GM21447 (cell line): ENCODE results near the gene PRKCD.
A peak's percentile ranks its signal among the peaks of the same experiment; 100 is the strongest.

Source experiments
- ATAC-seq: cut with Tn5 transposase; IDR thresholded peaks from one replicate; pipeline ENCODE4 v1.9.1; 2021; ENCODE audit not compliant: unreplicated experiment

PRKCD gene

GRCh38 chr3:53160660-53161449 lies at the start of gene PRKCD:
Gene PRKCD (plus strand): TSS chr3:53161209. CDS start chr3:53178423, 17,214 bp downstream.
- ATAC-seq, result peak; percentile 43

GRCh38 chr3:53111822-53112221 lies 49.2 kb upstream of the PRKCD start:
- ATAC-seq, result no peak

- no peak for ATAC-seq
Measured at GRCh38 chr3:53113293-53114010, 47.6 kb upstream of the PRKCD start.

- ATAC-seq, result no peak
Measured at GRCh38 chr3:53114011-53114400, 47.0 kb upstream of the PRKCD start.

- no peak for ATAC-seq
Measured at GRCh38 chr3:53114412-53115074, 46.5 kb upstream of the PRKCD start.

DNA sequence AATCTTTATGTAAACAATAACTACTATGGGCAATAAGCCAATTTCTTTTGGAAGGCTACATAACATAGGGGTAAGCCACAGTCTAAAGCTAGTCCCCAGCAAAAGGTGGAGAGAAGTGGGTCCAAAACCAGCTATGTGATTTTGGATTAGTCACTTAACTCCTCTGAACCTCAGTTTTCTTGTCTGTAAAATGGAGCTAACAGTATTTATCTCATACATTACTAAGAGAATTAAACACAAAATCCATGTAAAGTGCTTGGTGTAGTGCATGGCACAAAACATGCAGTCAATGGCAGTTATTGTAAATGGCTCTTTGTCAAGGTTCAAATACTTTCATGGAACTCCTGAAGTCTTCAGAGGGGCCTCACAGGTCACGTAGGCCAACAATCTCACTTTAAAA lies 44.1 kb upstream of the PRKCD start:
- ATAC-seq, result no peak

DNA sequence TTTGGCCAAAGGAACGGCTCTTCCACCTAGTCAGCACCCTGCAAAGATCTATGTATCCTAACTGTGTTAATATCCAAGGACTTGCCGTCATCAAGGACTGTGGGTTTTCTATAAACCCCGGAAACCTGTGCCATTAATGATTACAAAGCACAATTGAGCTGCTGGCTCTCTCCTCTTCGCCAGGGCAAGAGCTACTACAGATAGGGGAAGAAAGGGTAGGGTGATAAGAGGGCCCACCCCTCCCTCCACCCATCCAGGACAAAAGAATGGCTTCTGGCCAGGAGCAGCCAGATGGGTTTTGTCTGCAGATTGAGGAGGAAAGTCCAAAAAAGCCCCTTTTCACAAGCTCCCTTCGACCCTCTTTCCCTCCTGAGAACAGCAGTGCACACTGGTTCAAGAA lies 40.7 kb upstream of the PRKCD start:
- no peak for ATAC-seq

- no peak for ATAC-seq
Measured at GRCh38 chr3:53122255-53122932, 38.6 kb upstream of the PRKCD start.

DNA sequence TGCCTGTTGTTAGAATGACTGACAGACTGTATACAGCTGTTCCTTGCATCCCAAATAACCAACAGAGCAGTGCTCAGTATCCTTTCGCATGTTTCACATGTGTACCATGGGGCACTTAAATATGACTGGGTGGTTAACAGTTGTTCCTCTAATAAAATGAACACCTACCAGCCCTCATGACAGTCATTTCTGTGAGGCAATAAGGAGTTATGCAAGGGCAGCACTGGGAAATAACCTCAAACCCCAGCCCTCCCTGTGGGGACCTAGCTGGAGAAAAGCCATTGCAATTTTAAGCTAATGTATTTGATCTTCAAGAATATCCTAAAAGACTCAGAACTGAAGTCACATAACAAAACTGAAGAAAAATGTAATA lies 38.1 kb upstream of the PRKCD start:
- no peak for ATAC-seq

- no peak for ATAC-seq
Measured at GRCh38 chr3:53123510-53123909, 37.5 kb upstream of the PRKCD start.

- ATAC-seq, result no peak
Measured at GRCh38 chr3:53123953-53124352, 37.1 kb upstream of the PRKCD start.

GRCh38 chr3:53126601-53127000 lies 34.4 kb upstream of the PRKCD start:
- no peak for ATAC-seq

DNA sequence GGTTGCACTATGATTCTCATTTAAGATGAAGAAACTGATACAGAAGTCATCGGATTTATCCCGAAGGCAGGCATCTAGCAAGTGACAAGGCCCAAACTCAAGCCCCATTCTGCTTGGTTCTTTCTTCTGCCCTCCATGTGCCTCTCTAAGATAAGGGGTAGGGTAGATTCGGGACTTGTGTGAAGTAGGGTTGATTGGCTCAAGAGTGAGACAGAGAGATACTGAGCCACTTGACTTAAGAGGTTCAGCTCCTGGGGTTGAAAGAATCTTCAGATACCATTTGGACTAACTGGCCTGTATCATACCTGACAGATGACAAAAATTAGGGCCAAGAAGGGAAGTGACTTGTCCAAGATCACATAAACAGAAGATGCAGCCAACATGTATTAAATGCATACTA lies 31.7 kb upstream of the PRKCD start:
- no peak for ATAC-seq

GRCh38 chr3:53130179-53131061 lies 30.6 kb upstream of the PRKCD start, which contains the start of gene RFT1:
Gene RFT1 (minus strand): TSS chr3:53130435. CDS start chr3:53130400, 35 bp downstream.
- peak; percentile 79 for ATAC-seq

DNA sequence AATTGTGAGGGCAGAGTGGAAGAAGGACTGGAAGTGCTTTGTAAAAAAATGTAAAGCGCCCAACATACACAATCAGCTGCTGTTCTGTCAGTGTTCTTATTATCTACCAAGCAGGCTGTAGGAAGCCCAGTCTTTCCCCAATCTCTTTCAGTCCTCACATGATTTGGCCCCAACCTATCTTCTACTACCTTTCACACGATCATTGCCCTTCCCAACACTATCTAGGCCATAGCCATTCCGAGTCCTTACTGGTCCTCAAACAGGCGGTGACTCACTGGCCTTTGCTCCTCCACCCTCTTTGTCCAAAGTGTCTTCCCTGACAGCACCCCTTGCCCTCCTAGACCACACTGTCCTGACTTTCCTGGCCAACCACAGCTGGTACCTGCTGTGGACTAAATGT lies 29.9 kb upstream of the PRKCD start:
- ATAC-seq, result no peak

- no peak for ATAC-seq
Measured at GRCh38 chr3:53132347-53132746, 28.7 kb upstream of the PRKCD start.

DNA sequence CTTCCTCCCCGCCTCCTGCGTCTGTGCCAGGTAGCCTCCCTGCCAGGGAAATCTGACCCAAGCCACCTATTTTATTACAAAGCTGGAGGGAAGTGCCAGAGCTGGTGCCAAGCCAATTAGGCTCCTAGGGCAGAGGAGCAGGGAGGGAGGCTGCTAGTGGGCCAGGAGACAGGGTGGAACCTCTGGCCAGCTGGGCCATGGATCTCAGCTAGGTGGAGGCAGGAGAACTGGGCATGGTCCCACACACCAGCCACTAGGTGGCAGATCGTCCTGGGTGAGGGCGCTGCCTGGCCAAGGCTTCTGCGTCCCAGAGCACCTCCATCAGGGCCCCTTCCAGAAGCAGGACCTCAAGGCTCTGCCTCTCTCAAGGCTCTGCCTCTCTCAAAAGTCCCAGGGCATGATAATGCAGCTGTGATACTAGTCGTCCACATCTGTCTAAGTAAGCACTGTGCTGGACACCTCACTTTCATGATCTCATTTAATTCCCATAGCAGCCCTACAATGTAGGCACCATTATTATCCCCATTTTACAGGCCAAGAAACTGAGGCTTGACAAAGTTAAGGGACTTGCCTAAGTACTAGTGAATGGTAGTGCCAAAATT lies 26.3 kb upstream of the PRKCD start:
- ATAC-seq, result peak; percentile 55

- no peak for ATAC-seq
Measured at GRCh38 chr3:53137221-53137620, 23.8 kb upstream of the PRKCD start.

DNA sequence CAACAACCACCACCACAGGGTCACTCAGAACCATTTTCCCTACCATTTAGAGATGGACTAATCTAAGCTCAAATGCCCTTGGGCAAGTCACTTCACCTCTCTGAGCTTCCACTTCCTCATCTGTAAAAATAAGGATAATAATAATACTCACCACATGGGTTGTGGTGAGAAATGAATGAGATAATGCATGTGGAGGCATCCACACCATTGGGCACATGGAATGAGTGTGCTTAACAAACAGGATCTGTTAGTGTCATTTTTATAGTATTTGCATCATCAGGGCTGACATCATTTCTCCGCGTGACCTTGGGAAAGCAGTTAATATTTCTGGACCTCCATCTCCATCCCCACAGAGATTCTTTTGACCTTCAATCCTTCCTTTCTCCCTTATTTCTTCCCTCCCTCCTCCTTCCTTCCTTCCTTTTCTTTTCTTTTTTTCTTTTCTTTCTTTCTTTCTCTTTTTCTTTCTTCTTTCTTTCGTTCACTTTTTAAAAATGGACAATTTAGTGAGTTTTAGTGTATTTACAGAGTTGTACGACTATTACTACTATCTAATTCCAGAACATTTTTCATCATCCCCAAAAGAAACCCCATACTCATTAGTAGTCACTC lies 23.1 kb upstream of the PRKCD start:
- ATAC-seq, result no peak
